K562 (cell line): Measurements from ENCODE around the gene EBF4. TPM values are rescaled to one million over a fixed set of nuclear protein-coding genes. Genes with fewer than 3 reads are reported as not detected.

Experiments used
- ATAC-seq: fragments of 200-7000 bp; cut with Tn5 transposase; 3 replicates; pipeline ENCODE4 v1.9.1; 2020; ENCODE audit warnings: moderate library complexity
- BruUV-seq: library from RNA; stranded (reverse); fragments of 400-500 nt; replicated peaks from 2 replicates; lab custom pipeline; 2021; lab: Mats Ljungman, UMichigan
- CTCF ChIA-PET: fragments of 300-600 bp; formaldehyde crosslinking; extraction: SDS; loops from one replicate; lab custom pipeline; 2021; ENCODE audit warnings: low intra/inter-chr PET ratio; lab: Yijun Ruan, JAX
- POLR2A ChIA-PET: fragments of 300-600, 350-650 bp; sonication (Branson Sonifier 250); formaldehyde crosslinking; extraction: SDS; loops from one replicate; lab custom pipeline; 2021; ENCODE audit warnings: antibody characterized with exemption, inconsistent platforms; lab: Yijun Ruan, JAX
- DNase-seq, 4 experiments: peaks; one replicate each; pipeline versions ENCODE4 v3.0.0 to v3.0.0-alpha.2; 2011 to 2018; ENCODE audit warnings: low spot score in 3 of 4, mixed read lengths in 3 of 4; ENCODE audit errors: extremely low read depth in 1 of 4
- FAIRE-seq: peaks from 2 replicates; lab custom pipeline; 2011; peaks lifted over from hg19 to GRCh38; lab: Jason Lieb, UNC
- H2AFZ ChIP-seq: 2 replicates; pipeline ENCODE4 v1.6.0; 2011; ENCODE audit warnings: low read depth, low read length, control low read depth, inconsistent platforms
- H3K27ac ChIP-seq: fragments of 200-600 bp; 3 replicates; pipeline ENCODE4 v1.8.0; 2011; ENCODE audit warnings: low read depth, mild to moderate bottlenecking, control low read depth, inconsistent platforms, low read length, moderate library complexity, mixed read lengths; ENCODE audit errors: extremely low read depth
- H3K27me3 ChIP-seq, 2 experiments: fragments of 300-600 bp in 1 of 2; 2 replicates in 1 of 2; 3 replicates in 1 of 2; pipeline versions ENCODE4 v1.6.0 to v1.8.0; 2011; ENCODE audit warnings: inconsistent platforms in 2 of 2, low read length in 2 of 2, mild to moderate bottlenecking in 1 of 2, mixed read lengths in 1 of 2, moderate library complexity in 1 of 2; ENCODE audit not compliant: control insufficient read depth in 2 of 2, insufficient read depth in 2 of 2
- H3K36me3 ChIP-seq: fragments of 300-600 bp; 3 replicates; pipeline ENCODE4 v1.8.0; 2011; ENCODE audit warnings: mild to moderate bottlenecking, low read length, inconsistent platforms; ENCODE audit not compliant: control insufficient read depth, insufficient read depth
- H3K4me1 ChIP-seq, 2 experiments: fragments of 200-600 bp in 1 of 2; replicated peaks in 1 of 2; 2 replicates in 1 of 2; 3 replicates in 1 of 2; pipeline versions ENCODE4 v1.5.1 to v1.8.0; 2011; ENCODE audit warnings: inconsistent platforms in 2 of 2, low read length in 2 of 2, mild to moderate bottlenecking in 1 of 2, mixed read lengths in 1 of 2, moderate library complexity in 1 of 2; ENCODE audit not compliant: control insufficient read depth in 2 of 2, insufficient read depth in 2 of 2
- H3K4me2 ChIP-seq: 2 replicates; pipeline ENCODE4 v1.6.1; 2011; ENCODE audit warnings: low read length, control low read depth, inconsistent platforms, mixed read lengths; ENCODE audit not compliant: insufficient read depth
- H3K4me3 ChIP-seq: fragments of 200-600 bp; sonication (generic), shearing (Covaris generic); 2 replicates; pipeline ENCODE4 v1.5.1; 2016; ENCODE audit warnings: control low read depth, inconsistent platforms
- H3K79me2 ChIP-seq: fragments of 200-600 bp; 3 replicates; pipeline ENCODE4 v1.8.0; 2011; ENCODE audit warnings: low read length, inconsistent platforms; ENCODE audit not compliant: control insufficient read depth, insufficient read depth
- H3K9ac ChIP-seq, 2 experiments: 2 replicates each; pipeline versions ENCODE4 v1.6.0 to v1.6.1; 2011; ENCODE audit warnings: low read depth in 2 of 2, low read length in 2 of 2, control low read depth in 1 of 2, inconsistent platforms in 1 of 2, mild to moderate bottlenecking in 1 of 2, mixed read lengths in 1 of 2; ENCODE audit not compliant: insufficient read depth in 1 of 2
- H3K9me1 ChIP-seq: one replicate; pipeline ENCODE4 v1.6.0; 2011; ENCODE audit warnings: inconsistent platforms, mild to moderate bottlenecking, low read length, moderate library complexity; ENCODE audit not compliant: control insufficient read depth, insufficient read depth
- H3K9me3 ChIP-seq: replicated peaks from 2 replicates; pipeline ENCODE4 v1.5.1; 2011; ENCODE audit warnings: low read depth, low read length, inconsistent platforms; ENCODE audit not compliant: control insufficient read depth, insufficient read depth
- H4K20me1 ChIP-seq: replicated peaks from 2 replicates; pipeline ENCODE4 v1.6.1; 2011; ENCODE audit warnings: low read length, inconsistent platforms, mixed read lengths; ENCODE audit not compliant: control insufficient read depth, insufficient read depth
- ETV5 ChIP-seq: sonication (generic); formaldehyde crosslinking; IDR thresholded peaks from 2 replicates; pipeline ENCODE4 v1.4.0; 2020; ENCODE audit warnings: low read depth, mild to moderate bottlenecking, missing genetic modification reagents
- FOXA3 ChIP-seq, 2 experiments: fragments of 450-650 bp in 1 of 2; sonication (generic) in 1 of 2; formaldehyde crosslinking; IDR thresholded peaks in 1 of 2; conservative IDR thresholded peaks in 1 of 2; 2 replicates each; pipeline versions ENCODE4 v1.4.0 to v1.8.0; 2020 to 2022; ENCODE audit warnings: mild to moderate bottlenecking in 2 of 2, missing genetic modification reagents in 1 of 2
- POLR2G ChIP-seq: fragments of 200-400 bp; formaldehyde crosslinking; IDR thresholded peaks from 2 replicates; pipeline ENCODE4 v1.6.1; 2017; ENCODE audit warnings: low read depth, mild to moderate bottlenecking, antibody characterized with exemption, low read length, moderate library complexity
- SAP30 ChIP-seq: fragments of 200-600 bp; sonication (generic); IDR thresholded peaks from 2 replicates; pipeline ENCODE4 v1.6.1; 2012; ENCODE audit warnings: borderline replicate concordance, low read depth, mild to moderate bottlenecking, moderate library complexity, low read length, control low read depth, inconsistent platforms; ENCODE audit not compliant: insufficient read depth, poor library complexity, severe bottlenecking
- WGBS: fragments of 100-300 bp; shearing (Covaris generic); methylation state at CpG from one replicate; pipeline ENCODE4 v1.1.6; 2016; ENCODE audit warnings: low coverage, mixed read lengths; ENCODE audit not compliant: insufficient coverage; ENCODE audit errors: missing lambda C conversion rate; 5-methylcytosine and 5-hydroxymethylcytosine counted together
- in situ Hi-C: fragments of 300-500 bp; cut with MboI; formaldehyde crosslinking; loops from 4 replicates; pipeline ENCODE4 v1.15.0; 2018; ENCODE audit warnings: inconsistent platforms, mixed read lengths
- intact Hi-C: fragments of 100-400 bp; cut with micrococcal nuclease; formaldehyde crosslinking; loops from 2 replicates; pipeline ENCODE4 v1.14.2; 2022
- polyA plus RNA-seq, 8 experiments: library from polyadenylated mRNA; depleted of rRNA in 4 of 8; stranded (reverse) in 5 of 8; unstranded in 3 of 8; fragments of >200 nt; fragmentation: Nextera tagmentation in 2 of 8; fragmentation: Illumina TruSeq in 1 of 8; extraction: Ambion mirVana in 2 of 8; extraction: Trizol in 1 of 8; gene quantifications; 2 replicates each; pipeline versions ENCODE4 v1.2.1 to v1.2.3, GENCODE V29; 2011 to 2014; ENCODE audit warnings: inconsistent platforms in 1 of 8, missing spikeins in 1 of 8
- total RNA-seq, 7 experiments: library from RNA; depleted of rRNA in 6 of 7; stranded (reverse); fragments of >200 nt in 6 of 7; fragmentation: Illumina TruSeq in 2 of 7; extraction: Trizol in 2 of 7; gene quantifications; 2 replicates each; pipeline versions ENCODE4 v1.2.1 to v1.2.3, GENCODE V29; 2011 to 2021; ENCODE audit warnings: low replicate concordance in 1 of 7
- TF ChIP-seq, protein P1 (sequence below), 2 experiments: fragments of 450-650 bp; IDR thresholded peaks; 2 replicates each; pipeline ENCODE4 v1.6.1; 2016; ENCODE audit warnings: mild to moderate bottlenecking in 2 of 2, borderline replicate concordance in 1 of 2, low read depth in 1 of 2, moderate library complexity in 1 of 2

EBF4 gene
- total and polyA plus RNA-seq, 9 of the 15 experiments (the other 6 are each of a cell fraction or from before 2014, with no cell fraction given) = 0.09 TPM; not detected in 8

DNA sequence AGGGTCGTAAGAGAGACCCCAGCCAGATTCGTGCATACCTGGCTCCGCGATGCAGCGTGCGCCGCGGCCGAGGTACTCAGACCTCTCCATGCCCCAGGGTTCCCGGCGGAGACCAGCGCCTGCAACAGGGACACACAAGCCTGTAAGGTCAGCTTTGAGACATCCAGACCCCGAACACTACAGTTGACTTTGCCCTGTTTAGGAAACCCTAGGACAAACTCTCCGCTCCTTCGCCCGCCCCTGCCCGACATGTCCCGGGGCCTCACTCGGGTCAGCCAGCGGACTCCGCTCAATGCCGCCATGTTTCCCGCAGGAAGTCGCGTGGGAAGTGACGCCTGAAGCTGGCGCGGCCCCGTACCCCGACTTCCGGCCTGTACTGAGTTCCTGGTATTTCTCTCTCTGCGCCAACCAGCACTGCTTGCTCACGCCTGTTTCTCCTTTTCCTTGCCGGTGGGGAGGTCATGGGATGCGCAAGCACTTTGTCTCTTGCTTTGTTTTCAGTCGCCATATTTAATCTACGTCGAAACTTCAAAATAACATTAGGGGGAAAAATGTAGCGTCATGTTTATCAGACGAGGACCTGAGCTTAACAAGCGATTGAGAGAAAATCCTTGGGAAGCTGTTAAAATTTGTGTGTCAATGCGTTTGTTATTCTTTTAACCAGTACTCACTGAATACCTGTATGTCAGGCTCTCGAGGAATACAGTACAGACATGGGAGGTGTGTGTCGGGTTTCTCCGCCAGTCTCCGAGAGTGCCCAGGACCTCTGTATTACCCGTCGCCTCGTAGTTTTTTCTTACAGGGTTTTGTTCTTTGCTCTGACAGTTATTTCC is 28.5 kb upstream of the EBF4 start, which contains the start of gene IDH3B:
TSS of gene IDH3B (minus strand) at position 330 of the 833 bp plus-strand sequence. CDS start at position 302, 28 bp downstream.
- ChIA-PET CTCF (interaction anchor here (0.7 kb wide), 1 partner anchor 138 kb away, joined by 3 read pairs; no protein-coding TSS in a partner anchor), POLR2A (interaction anchor here (0.6 to 2.2 kb wide), 8 partner anchors 10 to 349 kb away, joined by 3 to 46 read pairs (median 4); partner anchors contain the start of gene NOP56)
- FAIRE-seq (peak; percentile 94), DNase-seq (peak; percentile 73 to 90 (median 78)), ATAC-seq (peak; percentile 97)
- H4K20me1 ChIP-seq = no peaks in the 10 kb centered on the region
- peak within 1 kb of the TSS; percentile 78 for H2AFZ ChIP-seq
- H3K4me1 ChIP-seq = peaks cover 0 to 2% of the 10 kb centered on the region in 2 experiments; a peak in 2 of 5 replicates
- H3K27ac ChIP-seq = peak within 1 kb of the TSS; percentile 95
- no peaks in the 10 kb centered on the region for H3K27me3 ChIP-seq
- peak within 1 kb of the TSS; percentile 97 for H3K4me2 ChIP-seq
- H3K4me3 ChIP-seq = peak within 1 kb of the TSS; percentile 58
- H3K9me3 ChIP-seq = no peaks in the 10 kb centered on the region
- H3K79me2 ChIP-seq = peaks cover 16% of the 10 kb centered on the region
- H3K36me3 ChIP-seq = peaks cover 37% of the 10 kb centered on the region
- in situ Hi-C loops (no loop called here), intact Hi-C loops (no loop called here)
- no peaks in the 10 kb centered on the region for H3K9me1 ChIP-seq
- peak within 1 kb of the TSS; percentile 90 to 96 for H3K9ac ChIP-seq
- 5% methylated on average over 32 of the region's 49 CpGs for WGBS
- TSS peak; percentile 99 for BruUV-seq
- TF ChIP-seq, protein P1, sequence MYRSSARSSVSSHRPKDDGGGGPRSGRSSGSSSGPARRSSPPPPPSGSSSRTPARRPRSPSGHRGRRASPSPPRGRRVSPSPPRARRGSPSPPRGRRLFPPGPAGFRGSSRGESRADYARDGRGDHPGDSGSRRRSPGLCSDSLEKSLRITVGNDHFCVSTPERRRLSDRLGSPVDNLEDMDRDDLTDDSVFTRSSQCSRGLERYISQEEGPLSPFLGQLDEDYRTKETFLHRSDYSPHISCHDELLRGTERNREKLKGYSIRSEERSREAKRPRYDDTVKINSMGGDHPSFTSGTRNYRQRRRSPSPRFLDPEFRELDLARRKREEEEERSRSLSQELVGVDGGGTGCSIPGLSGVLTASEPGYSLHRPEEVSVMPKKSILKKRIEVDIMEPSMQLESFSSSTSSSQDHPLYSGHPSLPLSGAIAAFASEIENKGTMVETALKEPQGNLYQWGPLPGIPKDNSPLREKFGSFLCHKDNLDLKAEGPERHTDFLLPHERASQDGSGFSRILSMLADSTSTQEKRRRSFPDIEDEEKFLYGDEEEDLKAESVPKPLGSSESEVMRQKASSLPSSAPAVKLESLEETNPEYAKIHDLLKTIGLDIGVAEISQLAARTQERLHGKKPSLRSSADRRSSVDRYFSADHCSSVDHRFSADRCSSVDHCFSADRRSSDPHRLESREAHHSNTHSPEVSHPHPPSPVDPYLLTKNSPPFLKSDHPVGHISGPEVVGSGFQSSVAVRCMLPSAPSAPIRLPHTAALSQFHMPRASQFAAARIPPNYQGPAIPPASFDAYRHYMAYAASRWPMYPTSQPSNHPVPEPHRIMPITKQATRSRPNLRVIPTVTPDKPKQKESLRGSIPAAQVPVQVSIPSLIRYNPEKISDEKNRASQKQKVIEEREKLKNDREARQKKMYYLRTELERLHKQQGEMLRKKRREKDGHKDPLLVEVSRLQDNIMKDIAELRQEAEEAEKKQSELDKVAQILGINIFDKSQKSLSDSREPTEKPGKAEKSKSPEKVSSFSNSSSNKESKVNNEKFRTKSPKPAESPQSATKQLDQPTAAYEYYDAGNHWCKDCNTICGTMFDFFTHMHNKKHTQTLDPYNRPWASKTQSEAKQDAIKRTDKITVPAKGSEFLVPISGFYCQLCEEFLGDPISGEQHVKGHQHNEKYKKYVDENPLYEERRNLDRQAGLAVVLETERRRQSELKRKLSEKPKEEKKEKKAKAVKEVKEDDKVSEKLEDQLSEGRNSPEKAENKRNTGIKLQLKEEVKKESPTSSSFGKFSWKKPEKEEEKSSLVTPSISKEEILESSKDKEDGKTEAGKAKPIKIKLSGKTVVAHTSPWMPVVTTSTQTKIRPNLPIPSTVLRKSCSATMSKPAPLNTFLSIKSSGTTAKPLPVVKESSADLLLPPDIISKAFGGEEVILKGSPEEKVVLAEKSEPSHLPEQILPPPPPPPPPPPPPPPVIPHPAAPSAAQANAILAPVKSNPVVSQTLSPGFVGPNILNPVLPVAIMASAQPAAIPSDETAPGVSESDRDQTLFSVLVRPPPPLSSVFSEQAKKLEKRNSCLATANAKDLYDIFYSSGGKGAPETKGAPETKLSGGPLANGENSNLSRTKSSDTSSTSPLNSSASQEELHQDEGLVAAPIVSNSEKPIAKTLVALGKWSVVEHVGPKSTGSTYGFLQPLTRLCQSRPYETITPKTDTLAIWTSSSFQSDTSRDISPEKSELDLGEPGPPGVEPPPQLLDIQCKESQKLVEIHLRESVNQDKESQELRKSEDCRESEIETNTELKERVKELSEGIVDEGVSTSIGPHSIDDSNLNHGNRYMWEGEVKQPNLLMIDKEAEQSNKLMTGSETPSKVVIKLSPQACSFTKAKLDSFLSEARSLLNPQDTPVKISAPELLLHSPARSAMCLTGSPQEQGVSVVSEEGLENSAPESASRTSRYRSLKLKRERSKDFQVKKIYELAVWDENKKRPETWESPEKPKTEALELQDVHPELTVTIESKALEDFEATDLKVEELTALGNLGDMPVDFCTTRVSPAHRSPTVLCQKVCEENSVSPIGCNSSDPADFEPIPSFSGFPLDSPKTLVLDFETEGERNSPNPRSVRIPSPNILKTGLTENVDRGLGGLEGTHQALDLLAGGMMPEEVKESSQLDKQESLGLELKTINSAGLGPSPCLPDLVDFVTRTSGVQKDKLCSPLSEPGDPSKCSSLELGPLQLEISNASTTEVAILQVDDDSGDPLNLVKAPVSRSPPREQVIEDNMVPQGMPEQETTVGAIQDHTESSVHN (IDR thresholded peaks at IDR 0.05; ENCODE audit: borderline replicate concordance in 1 of 2, low read depth in 1 of 2) = no peak
- TF ChIP-seq POLR2G (peak; percentile 88), FOXA3 (CRISPR knock-in tag; conservative IDR thresholded peaks at IDR 0.05 in 1 of 2, IDR thresholded peaks at IDR 0.05 in 1 of 2) (peak in 1 of 2 experiments; percentile 69; a peak in 2 of 4 replicates), SAP30 (peak; percentile 64), ETV5 (CRISPR knock-in tag) (peak; percentile 94)
